Measurements from ENCODE around the gene MICALL1.

- no peak for TF ChIP-seq POLR2A (IDR thresholded peaks at IDR 0.05; ENCODE audit: low read length)
- no peak for TF ChIP-seq GATA1 (IDR thresholded peaks at IDR 0.05; ENCODE audit: low read depth, low read length)
Measured at GRCh38 chr22:37970864-37971263, 64.8 kb downstream of the MICALL1 start.
